Type B pancreatic cell (in vitro differentiated cells): ENCODE measurements around the gene SERPINB7. TPM values are rescaled to one million over a fixed set of nuclear protein-coding genes. Genes with fewer than 3 reads are reported as not detected.

Source experiments
- DNase-seq: peaks from one replicate; pipeline ENCODE4 v3.0.0; 2021; ENCODE audit warnings: mixed read lengths; ENCODE audit not compliant: unreplicated experiment; ENCODE audit errors: extremely low spot score
- H3K27ac Mint-ChIP-seq: 2 replicates; pipeline ENCODE4 v1.8.0; 2021; ENCODE audit warnings: mild to moderate bottlenecking, mixed read lengths
- H3K27me3 Mint-ChIP-seq: 2 replicates; pipeline ENCODE4 v1.8.0; 2021; ENCODE audit warnings: mixed read lengths
- H3K36me3 Mint-ChIP-seq: 2 replicates; pipeline ENCODE4 v1.8.0; 2021; ENCODE audit warnings: mixed read lengths
- H3K4me1 Mint-ChIP-seq: one replicate; pipeline ENCODE4 v1.8.0; 2021; ENCODE audit warnings: mixed read lengths; ENCODE audit not compliant: unreplicated experiment
- H3K4me3 Mint-ChIP-seq: 2 replicates; pipeline ENCODE4 v1.8.0; 2021; ENCODE audit warnings: mild to moderate bottlenecking, mixed read lengths
- H3K9me3 Mint-ChIP-seq: 2 replicates; pipeline ENCODE4 v1.8.0; 2021; ENCODE audit warnings: mixed read lengths
- total RNA-seq: library from RNA; stranded (reverse); gene quantifications from 2 replicates; pipeline ENCODE4 v1.2.1, GENCODE V29; 2021; ENCODE audit warnings: low replicate concordance
- TF ChIP-seq, protein P1 (sequence below): fragments of 200-600 bp; sonication (generic); conservative IDR thresholded peaks from 2 replicates; pipeline ENCODE4 v1.5.0; 2021; ENCODE audit warnings: antibody characterized with exemption, mild to moderate bottlenecking

SERPINB7 gene
- total RNA-seq, 1 donor from 2014 or later: 15.2 TPM

DNA sequence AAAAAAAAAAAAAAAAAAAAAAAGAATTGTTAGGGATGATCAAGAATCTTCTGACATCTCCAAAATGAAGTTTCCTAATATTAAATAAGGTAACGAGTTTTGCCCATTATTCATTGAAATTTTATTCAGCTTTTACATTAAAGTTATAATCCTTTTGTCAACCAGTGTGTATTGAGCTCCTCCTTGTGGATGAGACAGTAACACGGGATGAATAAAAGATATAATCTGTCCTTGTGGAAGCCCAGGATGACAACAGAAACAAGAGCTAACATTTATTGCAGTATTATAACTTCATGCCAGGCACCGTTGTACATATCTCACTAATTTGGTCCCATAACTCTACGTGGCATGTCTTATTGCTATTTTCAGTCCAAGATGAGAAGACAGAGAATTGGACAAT, 33.4 kb upstream of the SERPINB7 start:
- Mint-ChIP-seq H3K4me1 (no peaks in the 10 kb centered on the region), H3K4me3 (no peak overlapping the region), H3K27me3 (no peaks in the 10 kb centered on the region), H3K27ac (no peak overlapping the region), H3K36me3 (no peaks in the 10 kb centered on the region), H3K9me3 (no peaks in the 10 kb centered on the region)
- no peak for DNase-seq
- TF ChIP-seq, protein P1, sequence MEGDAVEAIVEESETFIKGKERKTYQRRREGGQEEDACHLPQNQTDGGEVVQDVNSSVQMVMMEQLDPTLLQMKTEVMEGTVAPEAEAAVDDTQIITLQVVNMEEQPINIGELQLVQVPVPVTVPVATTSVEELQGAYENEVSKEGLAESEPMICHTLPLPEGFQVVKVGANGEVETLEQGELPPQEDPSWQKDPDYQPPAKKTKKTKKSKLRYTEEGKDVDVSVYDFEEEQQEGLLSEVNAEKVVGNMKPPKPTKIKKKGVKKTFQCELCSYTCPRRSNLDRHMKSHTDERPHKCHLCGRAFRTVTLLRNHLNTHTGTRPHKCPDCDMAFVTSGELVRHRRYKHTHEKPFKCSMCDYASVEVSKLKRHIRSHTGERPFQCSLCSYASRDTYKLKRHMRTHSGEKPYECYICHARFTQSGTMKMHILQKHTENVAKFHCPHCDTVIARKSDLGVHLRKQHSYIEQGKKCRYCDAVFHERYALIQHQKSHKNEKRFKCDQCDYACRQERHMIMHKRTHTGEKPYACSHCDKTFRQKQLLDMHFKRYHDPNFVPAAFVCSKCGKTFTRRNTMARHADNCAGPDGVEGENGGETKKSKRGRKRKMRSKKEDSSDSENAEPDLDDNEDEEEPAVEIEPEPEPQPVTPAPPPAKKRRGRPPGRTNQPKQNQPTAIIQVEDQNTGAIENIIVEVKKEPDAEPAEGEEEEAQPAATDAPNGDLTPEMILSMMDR: peak; percentile 48

DNA sequence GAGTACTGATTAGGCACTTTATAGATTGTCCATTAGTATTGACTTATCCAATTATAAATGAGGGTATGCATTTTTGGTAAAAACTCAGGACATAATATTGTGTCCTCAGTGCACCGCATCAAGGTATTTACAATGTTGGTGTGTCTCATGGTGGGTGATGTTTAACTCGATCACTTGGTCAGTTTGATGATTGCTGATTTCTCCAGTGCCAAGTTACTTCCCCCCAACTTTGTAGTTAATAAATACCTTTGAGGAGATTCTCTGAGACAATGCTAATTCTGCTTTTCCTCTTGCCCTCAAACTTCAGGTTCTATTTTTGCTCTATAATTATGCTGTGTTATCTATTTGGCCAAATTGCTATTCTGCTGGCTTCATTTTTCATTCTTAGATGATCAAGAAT, 28.2 kb upstream of the SERPINB7 start:
- TF ChIP-seq, protein P1: no peak
- no peaks in the 10 kb centered on the region for H3K27me3 Mint-ChIP-seq
- no peaks in the 10 kb centered on the region for H3K4me1 Mint-ChIP-seq
- H3K27ac Mint-ChIP-seq: no peak overlapping the region
- no peaks in the 10 kb centered on the region for H3K36me3 Mint-ChIP-seq
- H3K4me3 Mint-ChIP-seq: no peak overlapping the region
- DNase-seq: no peak
- H3K9me3 Mint-ChIP-seq: no peaks in the 10 kb centered on the region

DNA sequence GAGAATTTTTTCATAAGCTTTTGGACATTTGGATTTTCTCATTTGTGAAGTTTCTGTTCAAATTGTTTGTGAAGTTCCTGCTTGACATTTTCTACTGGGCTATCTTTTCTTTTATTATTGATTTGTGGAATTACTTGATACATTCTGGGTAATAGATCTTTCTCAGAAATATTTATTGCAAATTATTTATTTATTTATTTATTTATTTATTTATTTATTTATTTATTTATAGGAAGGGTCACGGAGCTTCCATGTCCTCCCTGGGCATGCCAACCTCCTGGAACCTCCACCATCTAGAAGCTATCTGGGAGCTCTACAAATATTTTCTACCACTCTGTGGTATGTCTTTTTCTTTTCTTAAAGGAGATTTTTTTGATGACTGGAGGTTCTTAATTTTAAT, 25.7 kb upstream of the SERPINB7 start:
- Mint-ChIP-seq H3K9me3 (no peaks in the 10 kb centered on the region), H3K27ac (no peak overlapping the region), H3K36me3 (no peaks in the 10 kb centered on the region), H3K4me1 (no peaks in the 10 kb centered on the region), H3K27me3 (no peaks in the 10 kb centered on the region), H3K4me3 (no peak overlapping the region)
- TF ChIP-seq, protein P1: no peak
- no peak for DNase-seq

GRCh38 chr18:63752636-63753035, 22.6 kb upstream of the SERPINB7 start:
- H3K27me3 Mint-ChIP-seq: no peaks in the 10 kb centered on the region
- H3K4me1 Mint-ChIP-seq: no peaks in the 10 kb centered on the region
- no peak overlapping the region for H3K4me3 Mint-ChIP-seq
- H3K36me3 Mint-ChIP-seq: no peaks in the 10 kb centered on the region
- no peak overlapping the region for H3K27ac Mint-ChIP-seq
- TF ChIP-seq, protein P1: no peak
- no peak for DNase-seq
- no peaks in the 10 kb centered on the region for H3K9me3 Mint-ChIP-seq

- TF ChIP-seq, protein P1: no peak
- Mint-ChIP-seq H3K4me3 (no peak overlapping the region), H3K36me3 (no peaks in the 10 kb centered on the region), H3K27ac (no peak overlapping the region), H3K27me3 (no peaks in the 10 kb centered on the region), H3K4me1 (no peaks in the 10 kb centered on the region), H3K9me3 (no peaks in the 10 kb centered on the region)
- DNase-seq: no peak
Observed at GRCh38 chr18:63753676-63754075, 21.5 kb upstream of the SERPINB7 start.

GRCh38 chr18:63757541-63757940, 17.7 kb upstream of the SERPINB7 start:
- TF ChIP-seq, protein P1: no peak
- H3K27me3 Mint-ChIP-seq: no peaks in the 10 kb centered on the region
- H3K4me1 Mint-ChIP-seq: no peaks in the 10 kb centered on the region
- no peaks in the 10 kb centered on the region for H3K36me3 Mint-ChIP-seq
- no peaks in the 10 kb centered on the region for H3K9me3 Mint-ChIP-seq
- DNase-seq: no peak
- no peak overlapping the region for H3K27ac Mint-ChIP-seq
- H3K4me3 Mint-ChIP-seq: no peak overlapping the region
